Occipital lobe (tissue), 2 donors: Measurements from ENCODE around the gene SNRNP48. TPM values are rescaled to one million over a fixed set of nuclear protein-coding genes. Genes with fewer than 3 reads are reported as not detected.

Source experiments
- DNase-seq: peaks from one replicate; lab custom pipeline; 2025; lab: John Stamatoyannopoulos, UW
- total RNA-seq: library from RNA; depleted of rRNA; stranded (reverse); fragments of >200 nt; gene quantifications from one replicate; pipeline ENCODE4 v1.2.3, GENCODE V29; 2014

SNRNP48 gene
- total RNA-seq, 1 donor from 2014 or later = 24.0 TPM

GRCh38 chr6:7593229-7593628 is 3.2 kb downstream of the SNRNP48 start:
- no peak for DNase-seq

- no peak for DNase-seq
These were observed 4.7 kb downstream of the SNRNP48 start for GRCh38 chr6:7594579-7595125.

GRCh38 chr6:7604003-7604402 is 14.0 kb downstream of the SNRNP48 start:
- no peak for DNase-seq

- no peak for DNase-seq
These were observed 14.5 kb downstream of the SNRNP48 start for GRCh38 chr6:7604506-7604905.

- DNase-seq = no peak
These were observed 25.8 kb downstream of the SNRNP48 start for GRCh38 chr6:7615611-7616383.

GRCh38 chr6:7617801-7618764 is 28.1 kb downstream of the SNRNP48 start:
- no peak for DNase-seq

- no peak for DNase-seq
These were observed 31.8 kb downstream of the SNRNP48 start for GRCh38 chr6:7621761-7622160.

GRCh38 chr6:7624796-7625710 is 35.1 kb downstream of the SNRNP48 start:
- no peak for DNase-seq

- DNase-seq = no peak
These were observed 38.5 kb downstream of the SNRNP48 start for GRCh38 chr6:7628479-7628878.

GRCh38 chr6:7628909-7629308 is 38.9 kb downstream of the SNRNP48 start:
- DNase-seq = no peak

- no peak for DNase-seq
These were observed 39.3 kb downstream of the SNRNP48 start for GRCh38 chr6:7629321-7629720.

GRCh38 chr6:7630792-7631191 is 40.8 kb downstream of the SNRNP48 start:
- DNase-seq = no peak

- DNase-seq = no peak
These were observed 41.5 kb downstream of the SNRNP48 start for GRCh38 chr6:7631466-7631865.

GRCh38 chr6:7632501-7633290 is 42.7 kb downstream of the SNRNP48 start:
- no peak for DNase-seq

GRCh38 chr6:7633361-7633760 is 43.4 kb downstream of the SNRNP48 start:
- DNase-seq = no peak

GRCh38 chr6:7636151-7636550 is 46.2 kb downstream of the SNRNP48 start:
- no peak for DNase-seq

- no peak for DNase-seq
These were observed 47.5 kb downstream of the SNRNP48 start for GRCh38 chr6:7637533-7637932.

GRCh38 chr6:7639427-7639826 is 49.4 kb downstream of the SNRNP48 start:
- DNase-seq = no peak

- DNase-seq = no peak
These were observed 50.0 kb downstream of the SNRNP48 start for GRCh38 chr6:7640016-7640415.
